Keratinocyte (primary cell): ENCODE data around the gene FAM237B.

ENCODE experiments used
- CTCF ChIP-seq, 3 experiments: IDR thresholded peaks in 1 of 3; conservative IDR thresholded peaks in 1 of 3; optimal IDR thresholded peaks in 1 of 3; 2 replicates in 2 of 3; 3 replicates in 1 of 3; pipeline versions ENCODE3 to v1.5.1; 2011; ENCODE audit warnings: low read length in 3 of 3, mild to moderate bottlenecking in 3 of 3, moderate library complexity in 2 of 3, control low read depth in 1 of 3, inconsistent platforms in 1 of 3; ENCODE audit not compliant: insufficient read depth in 2 of 3; ENCODE audit errors: extremely low read depth in 1 of 3
- EZH2 ChIP-seq: IDR thresholded peaks from one replicate; pipeline ENCODE4 v1.6.1; 2012; ENCODE audit warnings: inconsistent platforms, mild to moderate bottlenecking, low read length, moderate library complexity

- no peak for TF ChIP-seq CTCF (optimal IDR thresholded peaks at IDR 0.05 in 1 of 3, IDR thresholded peaks at IDR 0.05 in 1 of 3, conservative IDR thresholded peaks at IDR 0.05 in 1 of 3; ENCODE audit: extremely low read depth in 1 of 3, insufficient read depth in 2 of 3, low read length in 3 of 3)
- no peak for TF ChIP-seq EZH2
Measured at GRCh38 chr7:90326500-90326899, 5.4 kb upstream of the FAM237B start.
